HG02678 (cell line): ENCODE results near the gene USP22.
A peak's percentile ranks its signal among the peaks of the same experiment; 100 is the strongest.

Source experiments
- ATAC-seq: cut with Tn5 transposase; IDR thresholded peaks from one replicate; pipeline ENCODE4 v1.9.1; 2021; ENCODE audit warnings: mild to moderate bottlenecking, moderate library complexity; ENCODE audit not compliant: unreplicated experiment

USP22 gene

DNA sequence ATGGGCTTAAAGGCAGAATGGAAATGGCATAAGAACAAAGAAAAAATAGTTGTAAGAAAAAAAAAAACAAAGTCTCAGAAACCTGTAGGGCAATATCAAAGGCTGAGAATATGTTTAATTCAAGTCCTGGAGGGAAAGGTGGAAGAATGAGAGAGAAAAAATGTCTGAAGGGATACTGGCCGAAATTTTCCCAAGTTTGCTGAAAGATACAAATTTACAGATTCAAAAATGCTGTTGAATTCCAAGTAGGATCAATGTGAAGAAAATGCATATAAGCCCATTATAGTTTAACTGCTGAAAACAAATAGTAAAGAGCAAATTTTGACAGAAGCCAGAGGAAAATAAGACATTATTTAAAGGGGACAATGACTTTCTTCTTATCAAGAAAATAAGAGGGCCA, 6.6 kb upstream of the USP22 start:
- no peak for ATAC-seq

DNA sequence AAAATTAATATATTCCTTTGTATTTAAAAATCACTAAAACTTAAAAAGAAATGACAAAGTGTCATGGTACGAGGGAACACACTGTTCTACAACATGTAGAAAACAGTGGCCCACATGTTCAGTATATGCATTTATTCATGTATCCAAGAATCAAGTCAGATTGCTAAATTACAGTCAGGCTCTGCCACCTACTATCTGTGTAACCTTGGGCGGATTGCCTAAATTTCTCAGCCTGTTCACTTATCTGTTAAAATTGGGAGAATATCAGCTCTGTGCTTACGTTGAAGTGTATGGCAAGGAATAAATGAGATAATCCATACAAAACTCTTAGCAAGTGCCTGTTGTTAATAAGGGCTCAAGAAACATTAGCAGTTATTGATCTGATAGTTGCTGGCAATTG, 3.4 kb upstream of the USP22 start:
- no peak for ATAC-seq

DNA sequence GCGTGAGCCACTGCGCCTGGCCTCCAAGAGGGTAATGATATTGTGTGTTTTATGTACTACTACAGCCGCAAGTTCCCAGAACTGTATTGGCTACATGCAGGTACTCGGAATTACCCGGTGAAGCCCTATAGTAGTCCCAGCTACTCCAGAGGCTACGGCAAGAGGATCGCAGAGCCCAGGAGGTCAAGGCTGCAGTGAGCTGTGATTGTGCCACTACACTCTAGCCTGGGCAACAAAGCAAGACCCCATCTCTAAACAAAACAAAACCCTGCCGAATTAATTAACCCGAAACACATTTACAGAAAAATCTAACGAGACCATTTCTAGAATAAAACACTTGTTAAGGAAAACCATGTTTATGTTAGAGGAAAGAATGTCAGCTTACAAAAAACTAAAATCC, 2.2 kb upstream of the USP22 start:
- no peak for ATAC-seq

DNA sequence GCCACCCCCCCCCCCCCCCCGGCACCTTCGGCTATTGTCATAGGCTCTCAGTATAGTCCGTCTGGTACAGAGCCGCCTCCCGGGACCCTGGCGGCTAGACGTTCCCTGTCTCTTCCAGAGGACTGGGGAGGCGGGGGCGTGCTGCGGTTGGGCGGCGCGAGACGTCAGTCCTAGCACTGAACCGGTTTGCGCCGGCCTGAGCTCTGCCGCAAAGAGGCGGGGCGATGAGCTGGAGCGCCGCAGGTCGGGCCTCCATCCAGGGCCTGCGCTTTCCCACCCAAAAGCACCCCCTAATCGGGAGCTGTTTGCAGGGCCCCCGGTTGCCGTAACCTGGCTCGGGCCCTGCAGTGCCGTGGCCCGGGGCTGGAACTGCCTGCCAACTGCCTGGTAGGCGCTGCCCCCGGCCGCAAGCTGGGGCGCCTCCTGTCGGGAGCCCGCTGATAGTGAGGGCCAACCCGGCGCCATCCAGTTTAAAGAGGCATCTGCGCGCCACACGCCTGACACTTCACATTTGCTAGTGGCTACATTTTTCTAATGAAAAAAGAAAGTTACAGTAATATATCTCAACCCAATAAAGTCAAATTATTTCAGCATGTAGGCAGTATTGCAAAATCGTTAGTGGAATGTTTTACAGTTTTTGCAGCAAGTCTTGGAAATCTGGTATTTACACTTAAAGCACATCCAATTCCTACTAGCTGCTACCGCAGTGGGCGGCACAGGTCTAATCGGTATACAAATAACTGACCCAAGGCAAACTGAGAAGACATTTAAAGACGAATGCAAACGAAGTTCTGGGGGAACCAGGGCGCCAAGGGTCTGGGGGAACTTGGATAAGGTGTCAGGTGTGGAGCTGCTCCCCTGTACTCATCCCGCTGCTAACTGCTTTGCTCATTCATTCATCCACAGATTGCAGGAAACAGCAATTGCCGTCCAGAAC, 753 bp upstream of the USP22 start:
- peak; percentile 85 for ATAC-seq

DNA sequence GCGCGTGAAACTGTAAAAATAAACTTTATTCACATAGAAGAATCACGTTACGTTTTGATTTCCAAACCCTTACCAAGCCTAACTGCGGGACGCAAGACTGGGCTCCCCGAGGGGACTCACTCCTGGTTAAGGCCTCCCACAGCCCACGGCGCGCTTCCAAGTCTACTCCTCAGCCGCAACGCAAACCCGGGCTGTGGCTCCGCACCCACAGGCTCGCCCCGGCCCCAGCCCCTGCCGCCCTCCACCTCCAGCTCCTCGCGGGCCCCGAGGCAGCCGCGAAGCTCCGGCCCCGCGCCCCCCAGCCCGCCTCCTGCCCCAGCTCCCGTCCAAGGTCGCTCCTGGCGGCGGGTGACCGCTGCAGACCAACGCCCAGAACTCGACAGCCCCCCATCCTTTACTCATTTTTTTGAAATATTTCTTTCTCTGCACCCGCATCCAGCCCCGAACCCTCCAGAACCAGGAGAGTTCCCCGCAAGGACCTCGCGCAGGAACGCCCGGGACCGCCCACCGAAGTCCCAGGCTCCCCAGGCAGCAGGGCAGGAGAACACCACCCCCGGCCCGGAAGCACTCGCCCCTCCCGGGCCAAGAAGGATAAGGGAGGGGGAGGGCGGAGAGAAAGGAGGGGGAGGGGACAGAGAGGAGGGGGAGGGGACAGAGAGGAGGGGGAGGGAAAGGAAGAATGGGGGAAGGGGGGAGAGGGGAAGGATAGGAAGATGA, 912 bp downstream of the USP22 start:
- no peak for ATAC-seq

DNA sequence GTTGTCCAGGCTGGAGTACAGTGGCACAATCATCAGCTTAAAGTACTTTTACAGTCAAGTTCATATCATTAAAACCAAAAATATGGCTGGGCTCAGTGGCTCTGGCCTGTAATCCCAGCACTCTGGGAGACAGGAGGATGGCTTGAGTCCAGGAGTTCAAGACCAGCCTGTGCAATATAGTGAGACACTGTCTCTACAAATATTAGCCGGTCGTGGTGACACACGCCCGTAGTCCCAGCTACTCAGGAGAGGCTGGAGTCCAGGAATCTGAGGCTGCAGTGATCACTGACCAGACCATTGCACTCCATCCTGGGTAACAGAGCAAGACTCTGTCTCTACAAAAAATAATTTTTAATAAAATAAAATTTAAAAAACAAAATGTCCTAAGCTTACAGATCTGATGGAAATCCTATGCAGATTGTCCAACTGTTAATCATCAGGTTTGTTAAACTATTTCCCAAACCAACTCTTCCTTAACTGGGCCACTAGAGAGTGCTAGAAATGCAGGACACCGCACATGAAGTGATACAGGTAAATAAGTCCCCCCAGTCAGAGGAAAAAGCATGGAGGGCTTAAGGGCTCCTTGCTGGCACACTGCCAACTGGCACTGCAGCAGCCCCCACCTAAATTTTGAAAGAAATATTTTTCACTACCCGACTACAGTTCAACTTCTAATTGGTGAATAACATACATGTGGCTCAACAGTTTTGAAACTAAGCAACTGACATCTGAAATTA, 2.8 kb downstream of the USP22 start:
- ATAC-seq, result no peak

DNA sequence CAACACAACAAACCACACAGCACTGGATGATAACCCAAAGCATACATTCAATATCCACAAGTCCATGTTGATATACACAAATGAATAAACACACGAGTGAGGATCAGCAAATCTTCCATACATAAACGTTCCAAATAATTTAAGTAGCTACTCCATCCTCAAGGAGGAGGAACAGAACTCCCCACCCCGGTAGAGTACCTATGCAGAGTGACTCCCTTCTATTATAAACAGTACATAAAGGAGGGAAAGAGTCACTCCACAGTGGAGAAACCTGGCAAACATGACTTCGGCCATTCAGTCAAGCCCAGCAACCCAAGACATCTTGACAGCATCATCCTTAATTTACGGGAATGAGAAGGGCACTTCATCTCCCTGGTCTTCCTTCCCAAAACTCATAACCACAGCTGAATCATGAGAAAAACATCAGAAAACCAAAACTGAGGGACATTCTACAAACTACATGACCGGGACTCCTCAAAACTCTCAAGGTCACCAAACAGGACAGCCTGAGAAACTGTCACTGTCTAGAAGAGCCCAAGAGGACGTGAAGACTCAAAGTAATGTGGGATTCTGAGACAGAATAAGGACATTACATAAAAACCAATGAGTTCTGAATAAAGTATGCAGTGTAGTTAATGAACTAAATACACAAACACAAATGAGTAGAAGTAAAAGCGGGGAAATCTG, 5.6 kb downstream of the USP22 start:
- no peak for ATAC-seq

DNA sequence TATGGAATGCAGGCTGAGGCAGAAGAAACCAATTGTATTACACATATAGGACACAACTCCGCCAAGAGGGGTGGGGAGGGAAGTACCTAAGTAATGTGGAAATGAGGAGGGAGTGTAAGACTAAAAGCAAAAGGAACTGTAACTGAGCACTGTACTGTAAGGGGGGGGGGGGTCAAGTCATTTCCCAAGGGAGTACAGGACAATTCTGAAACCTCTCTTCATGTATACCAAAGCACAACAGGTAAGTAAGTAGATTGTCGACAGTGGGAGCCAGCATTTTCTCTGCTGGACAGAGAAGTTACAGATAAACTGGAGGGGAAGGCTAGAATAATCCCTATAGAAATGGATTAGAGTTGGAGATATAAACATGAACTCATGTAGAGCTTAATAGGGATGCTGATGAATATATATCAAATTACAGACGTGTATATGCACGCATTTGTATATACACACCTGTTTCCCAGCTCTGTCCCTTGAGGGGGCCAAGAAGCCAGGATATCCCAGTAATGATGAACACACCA, 6.4 kb downstream of the USP22 start:
- no peak for ATAC-seq

DNA sequence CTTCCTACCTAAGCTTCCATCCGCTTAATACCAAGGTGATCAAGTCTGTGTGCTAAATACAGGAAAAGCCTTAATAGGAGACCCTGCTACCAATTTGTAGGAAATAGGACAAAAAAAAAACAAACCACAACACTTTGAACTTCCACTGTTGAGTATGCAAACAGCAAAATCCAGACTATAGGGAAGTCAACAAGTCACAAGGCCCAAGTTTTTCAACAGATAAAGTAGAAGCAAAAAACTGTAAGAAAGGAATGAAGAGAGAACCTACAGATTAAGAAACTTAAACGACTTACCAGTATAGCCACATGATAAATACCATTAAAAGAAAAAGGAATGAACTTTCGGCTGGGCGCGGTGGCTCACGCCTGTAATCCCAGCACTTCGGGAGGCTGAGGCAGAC, 7.4 kb downstream of the USP22 start:
- no peak for ATAC-seq

DNA sequence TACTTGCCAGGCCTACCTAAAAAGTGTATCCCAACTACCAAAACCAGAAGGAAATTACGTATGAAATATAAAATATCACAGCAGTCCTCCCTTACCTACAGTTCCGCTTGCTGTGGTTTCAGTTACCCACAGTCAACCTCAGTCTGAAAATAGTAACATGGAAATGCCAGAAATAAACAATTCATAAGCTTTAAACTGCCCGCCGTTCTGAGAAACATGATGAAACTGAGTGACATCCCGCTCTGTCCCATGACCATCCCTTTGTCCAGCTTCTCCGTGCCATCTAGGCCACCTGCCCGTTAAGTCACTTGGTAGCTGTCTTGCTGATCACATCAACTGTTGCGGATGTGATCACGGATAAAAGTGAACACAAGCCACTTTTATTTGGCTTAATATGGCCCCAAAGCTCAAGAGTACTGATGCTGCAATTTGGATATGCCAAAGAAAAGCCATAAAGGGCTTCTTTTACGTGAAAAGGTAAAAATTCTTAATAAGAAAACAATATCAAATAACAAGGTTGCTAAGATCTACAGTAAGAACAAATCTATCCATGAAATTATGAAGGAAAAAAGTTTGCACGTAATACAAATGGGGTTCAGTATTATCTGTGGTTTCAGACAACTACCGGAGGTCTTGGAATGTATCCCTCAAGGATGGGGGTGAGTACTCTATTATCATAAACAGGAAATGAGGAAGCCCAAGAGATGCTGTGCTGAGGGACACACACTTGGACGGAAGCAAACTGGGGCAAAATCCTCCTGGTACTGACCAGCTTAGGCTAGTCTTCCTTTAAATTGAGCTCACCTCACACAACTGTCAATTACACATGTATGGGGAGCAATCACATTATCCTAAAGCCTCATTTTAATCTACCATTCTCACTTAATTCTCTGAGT, 8.2 kb downstream of the USP22 start:
- ATAC-seq, result peak; percentile 68

DNA sequence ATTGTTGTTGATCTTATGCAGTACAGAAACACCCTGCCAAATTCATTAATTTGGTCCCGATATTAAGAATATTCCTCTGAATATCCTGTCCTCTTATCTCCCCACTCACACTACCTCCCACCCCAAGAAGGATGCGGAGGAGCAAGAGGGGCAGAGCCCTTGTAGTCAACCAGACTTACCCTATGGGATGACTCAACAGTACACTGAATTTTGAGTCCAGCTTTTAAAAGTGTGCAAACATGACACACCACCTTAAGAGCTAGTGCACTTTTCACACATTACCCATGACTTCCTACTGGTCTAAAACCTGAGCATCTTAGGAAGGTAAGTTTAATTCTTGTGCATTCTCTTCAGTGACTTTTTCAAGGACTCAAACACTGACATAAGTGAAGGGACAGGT, 9.5 kb downstream of the USP22 start:
- no peak for ATAC-seq

DNA sequence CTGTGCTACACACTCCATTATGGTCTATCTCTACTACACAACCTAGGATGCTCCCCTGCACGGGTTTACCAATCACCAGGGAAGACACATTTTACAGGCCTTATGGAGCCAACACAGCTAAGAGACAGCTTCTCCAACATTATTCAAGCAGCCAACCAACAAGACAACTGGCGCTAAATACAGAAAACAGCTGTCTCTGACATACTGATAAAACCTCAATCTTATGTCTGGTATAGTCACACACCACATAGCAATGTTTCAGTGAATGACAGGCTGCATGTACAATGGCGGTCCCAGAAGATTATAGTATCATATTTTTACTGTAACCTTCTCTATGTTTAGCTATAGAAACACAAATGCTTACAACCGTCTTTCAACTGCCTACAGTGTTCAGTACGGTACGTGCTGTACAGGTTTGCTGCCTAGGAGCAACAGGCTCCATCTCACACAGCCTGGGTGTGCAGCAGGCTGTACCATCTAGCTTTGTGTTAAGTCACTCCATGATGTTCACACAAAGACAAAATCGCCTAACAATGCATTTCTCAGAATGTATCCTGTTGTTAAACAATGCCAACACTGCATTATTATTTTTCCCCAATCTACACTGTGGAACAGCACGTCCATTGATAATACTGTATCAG, 10.9 kb downstream of the USP22 start:
- ATAC-seq, result no peak

DNA sequence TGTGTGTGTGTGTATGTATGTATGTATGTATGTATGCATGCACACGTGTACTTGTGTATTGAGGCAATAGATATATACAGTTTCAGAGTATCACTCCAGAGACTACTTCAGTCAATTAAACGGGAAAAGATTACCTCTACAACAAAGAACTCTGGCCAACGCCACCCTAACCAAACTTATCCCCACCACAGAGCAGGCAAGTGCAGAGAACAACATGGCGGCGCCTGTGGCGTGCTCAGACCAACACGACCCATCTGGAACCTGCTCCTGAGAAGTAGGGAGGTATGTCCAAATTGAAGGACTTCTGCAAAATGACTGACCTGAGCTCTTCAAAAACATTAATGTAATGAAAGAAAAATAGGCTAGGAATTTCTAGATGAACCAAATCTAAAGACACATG, 12.4 kb downstream of the USP22 start:
- ATAC-seq, result no peak

DNA sequence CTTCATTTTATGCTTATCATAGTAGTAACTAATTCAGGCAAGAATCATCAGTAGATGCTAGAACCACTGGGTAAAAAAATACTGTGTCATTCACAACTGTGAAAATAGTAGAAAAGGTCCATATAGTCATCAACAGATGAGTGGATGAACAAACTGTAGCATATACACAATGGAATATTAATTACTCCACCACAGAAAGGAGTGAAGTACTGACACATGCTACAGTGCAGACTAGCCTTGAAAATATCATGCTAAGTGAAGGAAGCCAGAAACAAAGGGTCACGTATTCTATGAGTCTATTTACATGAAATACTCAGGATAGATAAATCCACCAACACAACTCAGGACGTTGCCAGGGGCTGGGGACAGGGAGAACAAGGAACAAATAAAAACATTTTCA, 13.3 kb downstream of the USP22 start:
- ATAC-seq, result no peak

DNA sequence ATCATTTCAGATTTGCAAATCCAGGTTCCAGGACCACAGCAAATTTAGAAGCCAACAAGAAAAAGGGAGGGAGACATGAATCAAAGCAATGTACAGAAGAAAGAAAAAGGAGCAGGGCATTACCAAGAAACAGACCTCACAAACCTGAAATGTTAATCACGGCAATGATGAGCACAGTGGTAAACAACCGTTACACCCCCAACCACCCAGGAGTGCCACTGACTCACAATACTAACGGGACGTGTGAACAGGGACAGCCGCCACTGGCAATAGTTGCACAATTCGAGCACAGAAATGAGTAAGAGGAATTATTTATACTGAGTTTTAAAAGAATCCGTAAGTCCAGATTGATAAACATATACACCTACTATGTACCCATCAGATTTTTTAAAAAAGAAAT, 13.8 kb downstream of the USP22 start:
- no peak for ATAC-seq

DNA sequence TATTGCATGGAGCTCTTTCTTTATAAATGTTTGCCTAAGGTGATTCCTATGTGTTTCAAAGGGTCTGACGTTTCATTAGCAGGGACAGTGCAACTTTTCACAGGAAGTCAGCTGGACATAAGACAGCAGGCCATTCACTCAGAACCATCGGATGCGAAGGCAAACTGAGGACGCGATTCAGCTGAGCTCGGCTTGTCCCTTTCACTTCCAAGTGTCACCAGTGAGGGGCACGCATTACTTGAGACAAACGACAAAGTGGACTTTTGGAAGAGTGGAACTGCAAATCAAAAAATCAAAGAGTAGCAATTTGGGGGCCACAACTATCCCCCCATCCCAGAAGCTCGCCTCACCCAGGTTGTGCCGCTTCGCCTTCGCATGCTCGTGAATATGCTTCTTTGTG, 14.6 kb downstream of the USP22 start:
- ATAC-seq, result no peak

DNA sequence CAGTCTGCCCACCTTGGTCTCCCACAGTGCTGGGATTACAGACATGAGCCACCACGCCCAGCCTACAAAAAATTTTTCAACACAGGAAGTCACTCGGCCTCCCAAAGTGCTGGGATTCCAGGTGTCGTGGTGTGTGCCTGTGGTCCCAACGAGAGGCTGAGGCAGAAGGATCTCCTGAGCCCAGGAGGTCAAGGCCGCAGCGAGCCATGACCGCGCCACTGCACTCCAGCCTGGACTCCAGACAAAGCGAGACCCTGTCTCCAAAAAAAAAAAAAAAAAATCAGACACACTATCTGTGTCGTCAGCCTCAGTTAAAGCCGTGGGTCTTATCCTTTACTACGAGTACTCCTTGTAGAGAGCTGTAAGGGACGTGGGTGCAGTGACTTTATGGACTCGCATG, 15.8 kb downstream of the USP22 start:
- ATAC-seq, result no peak

DNA sequence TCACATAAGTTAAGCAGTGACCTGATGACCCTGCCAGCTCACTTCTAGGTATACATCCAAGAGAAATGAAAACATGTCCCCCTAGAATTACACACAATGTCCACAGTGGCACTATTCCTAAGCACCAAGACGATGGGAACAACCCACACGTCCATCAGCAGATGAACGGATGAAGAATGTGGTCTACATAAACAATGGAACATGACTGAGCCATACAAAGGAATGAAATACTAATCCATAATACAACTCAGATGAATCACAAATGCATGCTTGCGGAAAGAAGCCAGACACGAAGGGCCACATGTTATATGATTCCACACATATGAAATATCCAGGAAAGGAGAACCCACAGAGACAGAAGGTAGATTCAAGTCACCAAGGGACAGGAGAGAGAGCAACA, 17.4 kb downstream of the USP22 start:
- no peak for ATAC-seq

DNA sequence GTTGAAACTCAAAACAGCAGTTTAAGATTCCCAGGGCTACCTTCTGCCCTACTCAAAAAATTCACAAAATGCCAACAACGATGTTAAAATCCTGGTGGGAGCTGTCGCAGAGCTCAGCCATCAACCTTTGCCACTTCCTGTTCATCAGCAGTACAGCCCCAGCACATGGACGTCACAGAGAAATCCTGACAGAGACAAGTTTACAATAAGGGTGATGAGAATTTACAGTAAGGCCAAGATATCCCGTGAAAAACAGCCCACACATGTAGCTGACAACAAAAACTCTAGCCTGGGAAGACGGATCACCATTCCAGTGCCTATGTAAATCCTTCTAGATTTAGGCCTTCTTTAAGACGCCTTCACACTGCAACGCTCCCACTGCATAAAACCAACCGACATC, 18.8 kb downstream of the USP22 start:
- ATAC-seq, result no peak
